Caco-2 (cell line): ENCODE data around the gene LMO7. TPM values are rescaled to one million over a fixed set of nuclear protein-coding genes. Genes with fewer than 3 reads are reported as not detected.

Experiments
- BruUV-seq: library from RNA; stranded (reverse); fragments of 400-500 nt; replicated peaks from 2 replicates; lab custom pipeline; 2021; lab: Mats Ljungman, UMichigan
- CTCF ChIA-PET: fragments of 300-600 bp; sonication (Branson Sonifier 250); formaldehyde crosslinking; loops from one replicate; lab custom pipeline; 2022; ENCODE audit warnings: antibody characterized with exemption; lab: Charles Lee
- POLR2A ChIA-PET: fragments of 300-600 bp; sonication (Branson Sonifier 250); formaldehyde crosslinking; loops from one replicate; lab custom pipeline; 2022; ENCODE audit warnings: antibody characterized with exemption; lab: Charles Lee
- DNase-seq, 2 experiments: peaks; one replicate each; pipeline versions ENCODE4 v3.0.0 to v3.0.0-alpha.2; 2020 to 2022
- H3K27me3 ChIP-seq: replicated peaks from 2 replicates; pipeline ENCODE4 v1.6.0; 2011; ENCODE audit warnings: low read length; ENCODE audit not compliant: control insufficient read depth, insufficient read depth
- H3K36me3 ChIP-seq: 2 replicates; pipeline ENCODE4 v1.5.1; 2011; ENCODE audit warnings: low read length; ENCODE audit not compliant: control insufficient read depth, insufficient read depth
- H3K4me1 ChIP-seq: fragments of 250-450 bp; sonication (Bioruptor Pico); 2 replicates; pipeline ENCODE4 v1.5.1; 2020; ENCODE audit warnings: mild to moderate bottlenecking
- H3K4me3 ChIP-seq: 2 replicates; pipeline ENCODE4 v1.5.1; 2011; ENCODE audit warnings: low read depth, mild to moderate bottlenecking, control low read depth, low read length
- H3K9me3 ChIP-seq: fragments of 250-450 bp; sonication (Bioruptor Pico); 2 replicates; pipeline ENCODE4 v1.5.1; 2020; ENCODE audit warnings: mild to moderate bottlenecking, moderate library complexity
- H3K27ac Mint-ChIP-seq: one replicate; pipeline ENCODE4 v1.8.0; 2022; ENCODE audit warnings: mixed read lengths; ENCODE audit not compliant: unreplicated experiment
- H3K27me3 Mint-ChIP-seq: one replicate; pipeline ENCODE4 v1.8.0; 2022; ENCODE audit warnings: mixed read lengths; ENCODE audit not compliant: insufficient read depth, unreplicated experiment
- H3K36me3 Mint-ChIP-seq: one replicate; pipeline ENCODE4 v1.8.0; 2022; ENCODE audit warnings: mild to moderate bottlenecking, mixed read lengths; ENCODE audit not compliant: insufficient read depth, unreplicated experiment
- H3K4me1 Mint-ChIP-seq: one replicate; pipeline ENCODE4 v1.8.0; 2022; ENCODE audit warnings: low read depth, mixed read lengths; ENCODE audit not compliant: unreplicated experiment
- H3K4me3 Mint-ChIP-seq: one replicate; pipeline ENCODE4 v1.8.0; 2022; ENCODE audit warnings: mild to moderate bottlenecking, moderate library complexity, mixed read lengths; ENCODE audit not compliant: unreplicated experiment
- H3K9me3 Mint-ChIP-seq: one replicate; pipeline ENCODE4 v1.8.0; 2022; ENCODE audit warnings: mixed read lengths; ENCODE audit not compliant: unreplicated experiment
- CTCF ChIP-seq, 2 experiments: fragments of 200-600 bp in 1 of 2; IDR thresholded peaks; 1 replicate in 1 of 2; 2 replicates in 1 of 2; pipeline versions ENCODE4 v1.5.1 to v1.8.0; 2011 to 2022; ENCODE audit warnings: antibody characterized with exemption in 1 of 2, control low read depth in 1 of 2, inconsistent platforms in 1 of 2, low read depth in 1 of 2, low read length in 1 of 2, mild to moderate bottlenecking in 1 of 2, moderate library complexity in 1 of 2; ENCODE audit not compliant: insufficient read depth in 1 of 2, severe bottlenecking in 1 of 2, unreplicated experiment in 1 of 2
- intact Hi-C: fragments of 100-400 bp; cut with micrococcal nuclease; formaldehyde crosslinking; loops from one replicate; pipeline ENCODE4 v1.10.0; 2022; ENCODE audit not compliant: unreplicated experiment
- total RNA-seq: library from RNA; stranded (reverse); gene quantifications from 2 replicates; pipeline ENCODE4 v1.2.3, GENCODE V29; 2022

The LMO7 gene
- total RNA-seq, 1 experiment from 2014 or later = 209 TPM

GRCh38 chr13:75787249-75787928 lies 151.3 kb downstream of the LMO7 start:
- no peaks in the 10 kb centered on the region for H3K27me3 ChIP-seq
- peaks cover 68% of the 10 kb centered on the region for H3K4me1 ChIP-seq
- POLR2A ChIA-PET = no interaction called here
- Mint-ChIP-seq H3K27me3 (no peaks in the 10 kb centered on the region), H3K9me3 (peaks cover 7% of the 10 kb centered on the region), H3K36me3 (peaks cover 24% of the 10 kb centered on the region), H3K4me3 (no peak overlapping the region), H3K27ac (no peak overlapping the region), H3K4me1 (peaks cover 32% of the 10 kb centered on the region)
- intact Hi-C loops = no loop called here
- no peak for DNase-seq
- TF ChIP-seq CTCF (IDR thresholded peaks at IDR 0.05; ENCODE audit: insufficient read depth in 1 of 2, low read depth in 1 of 2, low read length in 1 of 2, severe bottlenecking in 1 of 2, unreplicated experiment in 1 of 2) = no peak
- CTCF ChIA-PET = interaction anchor here (0.6 to 1.8 kb wide), 2 partner anchors 92 to 103 kb away, joined by 3 read pairs; no protein-coding TSS in a partner anchor
- H3K4me3 ChIP-seq = no peak overlapping the region
- no peaks in the 10 kb centered on the region for H3K9me3 ChIP-seq
- H3K36me3 ChIP-seq = peaks cover 2% of the 10 kb centered on the region; the same call in 1 of the 2 replicates
- no TSS peak for BruUV-seq

- H3K9me3 Mint-ChIP-seq = no peaks in the 10 kb centered on the region
- Histone ChIP-seq H3K4me3 (no peak overlapping the region), H3K36me3 (no peaks in the 10 kb centered on the region), H3K9me3 (no peaks in the 10 kb centered on the region), H3K4me1 (peaks cover 73% of the 10 kb centered on the region), H3K27me3 (no peaks in the 10 kb centered on the region)
- ChIA-PET CTCF (no interaction called here), POLR2A (interaction anchor here (1.2 kb wide), 1 partner anchor 28 kb away, joined by 7 read pairs; no protein-coding TSS in a partner anchor)
- H3K4me3 Mint-ChIP-seq = no peak overlapping the region
- no peak for TF ChIP-seq CTCF (IDR thresholded peaks at IDR 0.05; ENCODE audit: insufficient read depth in 1 of 2, low read depth in 1 of 2, low read length in 1 of 2, severe bottlenecking in 1 of 2, unreplicated experiment in 1 of 2)
- intact Hi-C loops = no loop called here
- peaks cover 34% of the 10 kb centered on the region for H3K4me1 Mint-ChIP-seq
- peaks cover 21% of the 10 kb centered on the region for H3K36me3 Mint-ChIP-seq
- DNase-seq = no peak
- no TSS peak for BruUV-seq
- H3K27me3 Mint-ChIP-seq = no peaks in the 10 kb centered on the region
- H3K27ac Mint-ChIP-seq = no peak overlapping the region
Measured at GRCh38 chr13:75788481-75788981, 152.4 kb downstream of the LMO7 start.

GRCh38 chr13:75789451-75790197 lies 153.5 kb downstream of the LMO7 start:
- no peaks in the 10 kb centered on the region for H3K27me3 Mint-ChIP-seq
- ChIA-PET POLR2A (interaction anchor here (1.2 kb wide), 1 partner anchor 29 kb away, joined by 7 read pairs; no protein-coding TSS in a partner anchor), CTCF (no interaction called here)
- H3K4me1 Mint-ChIP-seq = peaks cover 35% of the 10 kb centered on the region
- Histone ChIP-seq H3K4me1 (peaks cover 75% of the 10 kb centered on the region), H3K27me3 (no peaks in the 10 kb centered on the region), H3K4me3 (no peak overlapping the region), H3K9me3 (no peaks in the 10 kb centered on the region), H3K36me3 (no peaks in the 10 kb centered on the region)
- no peak overlapping the region for H3K4me3 Mint-ChIP-seq
- intact Hi-C loops = no loop called here
- no TSS peak for BruUV-seq
- TF ChIP-seq CTCF (IDR thresholded peaks at IDR 0.05; ENCODE audit: insufficient read depth in 1 of 2, low read depth in 1 of 2, low read length in 1 of 2, severe bottlenecking in 1 of 2, unreplicated experiment in 1 of 2) = no peak
- peak overlapping the region; percentile 97 for H3K27ac Mint-ChIP-seq
- no peak for DNase-seq
- peaks cover 16% of the 10 kb centered on the region for H3K36me3 Mint-ChIP-seq
- H3K9me3 Mint-ChIP-seq = no peaks in the 10 kb centered on the region
